Fibroblast of lung (primary cell): ENCODE data around the gene MICU1. TPM values are rescaled to one million over a fixed set of nuclear protein-coding genes. Genes with fewer than 3 reads are reported as not detected.

Source experiments
- DNase-seq, 2 donors: peaks; one replicate each; pipeline versions ENCODE4 v3.0.0 to v3.0.0-alpha.2; 2010; ENCODE audit warnings: low read depth in 2 of 2
- H2AFZ ChIP-seq: 2 replicates; pipeline ENCODE4 v1.5.1; 2012; ENCODE audit warnings: low read length, control low read depth, inconsistent platforms
- H3K27ac ChIP-seq: 2 replicates; pipeline ENCODE4 v1.5.1; 2011; ENCODE audit warnings: low read length, control low read depth; ENCODE audit not compliant: insufficient read depth
- H3K27me3 ChIP-seq: 2 replicates; pipeline ENCODE4 v1.5.1; 2011; ENCODE audit warnings: mild to moderate bottlenecking, low read length; ENCODE audit not compliant: control insufficient read depth, insufficient read depth
- H3K36me3 ChIP-seq: 2 replicates; pipeline ENCODE4 v1.5.1; 2011; ENCODE audit warnings: low read length; ENCODE audit not compliant: control insufficient read depth, insufficient read depth
- H3K4me1 ChIP-seq: 2 replicates; pipeline ENCODE4 v1.5.1; 2011; ENCODE audit warnings: low read length; ENCODE audit not compliant: control insufficient read depth, insufficient read depth; ENCODE audit errors: extremely low read depth
- H3K4me2 ChIP-seq: 2 replicates; pipeline ENCODE4 v1.5.1; 2011; ENCODE audit warnings: low read length, control low read depth; ENCODE audit not compliant: insufficient read depth; ENCODE audit errors: extremely low read depth
- H3K4me3 ChIP-seq, 4 experiments: fragments of 200-600 bp in 1 of 4; sonication (generic) in 1 of 4; replicated peaks in 1 of 4; 2 replicates each; pipeline ENCODE4 v1.5.1; 2011 to 2016; ENCODE audit warnings: low read length in 4 of 4, low read depth in 3 of 4, mild to moderate bottlenecking in 3 of 4, control low read depth in 2 of 4, inconsistent platforms in 1 of 4, mixed read lengths in 1 of 4; ENCODE audit not compliant: insufficient read depth in 1 of 4; ENCODE audit errors: control extremely low read depth in 1 of 4
- H3K79me2 ChIP-seq: 2 replicates; pipeline ENCODE4 v1.5.1; 2012; ENCODE audit warnings: mild to moderate bottlenecking, low read length, inconsistent platforms; ENCODE audit not compliant: control insufficient read depth, insufficient read depth
- H3K9ac ChIP-seq: 2 replicates; pipeline ENCODE4 v1.5.1; 2011; ENCODE audit warnings: mild to moderate bottlenecking, low read length, control low read depth; ENCODE audit not compliant: insufficient read depth
- H3K9me3 ChIP-seq: 2 replicates; pipeline ENCODE4 v1.5.1; 2012; ENCODE audit warnings: low read depth, low read length; ENCODE audit not compliant: control insufficient read depth, insufficient read depth
- H4K20me1 ChIP-seq: 2 replicates; pipeline ENCODE4 v1.5.1; 2011; ENCODE audit warnings: low read length; ENCODE audit not compliant: control insufficient read depth, insufficient read depth; ENCODE audit errors: extremely low read depth
- EZH2 ChIP-seq: IDR thresholded peaks from 2 replicates; pipeline ENCODE4 v1.5.1; 2012; ENCODE audit warnings: low read length, control low read depth, mild to moderate bottlenecking; ENCODE audit errors: missing control alignments
- polyA plus RNA-seq, 2 donors: library from polyadenylated mRNA; depleted of rRNA in 1 of 2; stranded (reverse) in 1 of 2; unstranded in 1 of 2; fragments of >200 nt; gene quantifications; 2 replicates each; pipeline ENCODE4 v1.2.1, GENCODE V29; 2011 to 2012; ENCODE audit warnings: missing spikeins in 1 of 2
- total RNA-seq: library from RNA; depleted of rRNA; stranded (reverse); fragments of >200 nt; gene quantifications from 2 replicates; pipeline ENCODE4 v1.2.1, GENCODE V29; 2014
- TF ChIP-seq, protein P1 (sequence below), 2 donors: IDR thresholded peaks in 1 of 2; conservative IDR thresholded peaks in 1 of 2; 1 replicate in 1 of 2; 2 replicates in 1 of 2; pipeline ENCODE4 v1.5.1; 2011 to 2012; ENCODE audit warnings: low read length in 2 of 2, control low read depth in 1 of 2, inconsistent platforms in 1 of 2, low read depth in 1 of 2, mild to moderate bottlenecking in 1 of 2

MICU1 gene
- total and polyA plus RNA-seq, 2 donors (not counting 1 experiment from before 2014, with no cell fraction given), result 83.2 to 83.3 TPM

DNA sequence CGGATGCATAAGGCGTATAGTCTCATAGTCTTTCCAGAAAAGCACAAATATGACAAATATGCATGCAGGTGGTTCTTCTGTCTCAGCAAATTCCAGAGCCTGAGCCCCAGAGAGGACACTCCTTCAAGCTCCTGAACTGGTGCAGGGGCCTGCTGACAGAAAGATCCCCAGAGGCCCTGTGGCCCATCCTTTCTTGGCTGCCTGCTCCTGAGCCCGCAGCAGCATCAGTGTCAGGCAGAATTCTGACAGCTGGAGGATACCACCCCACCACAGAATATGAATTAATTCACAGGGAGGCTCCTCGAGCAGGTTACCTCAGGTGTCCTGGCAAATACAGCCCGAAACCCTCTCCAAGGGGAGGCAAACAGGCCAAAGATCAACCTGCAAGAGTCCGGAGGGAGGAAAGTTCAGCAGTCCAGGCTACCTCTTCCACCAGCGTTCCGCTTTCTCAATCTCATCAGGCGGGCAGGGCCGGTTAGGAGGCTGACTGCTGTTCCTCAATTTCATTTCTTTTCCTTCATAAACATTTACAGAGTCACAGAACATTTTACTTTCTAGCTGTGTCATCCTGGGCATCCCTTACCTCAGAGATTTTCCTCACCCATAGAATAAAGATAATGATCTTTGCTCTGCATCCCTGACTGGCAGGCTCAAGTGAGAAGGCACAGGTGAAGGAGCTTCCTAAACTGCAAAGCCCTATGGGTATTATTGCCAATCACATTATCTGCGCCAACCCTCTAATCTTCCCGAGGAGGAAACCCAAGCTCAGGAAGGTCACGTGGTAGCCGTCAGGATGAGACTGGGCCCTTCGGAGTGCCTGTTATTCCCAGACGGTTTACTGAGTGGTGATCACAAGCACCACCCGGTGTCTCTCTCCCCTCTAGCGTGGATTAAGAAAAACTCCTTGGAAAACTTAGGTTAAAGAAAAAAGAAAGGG, 272.6 kb downstream of the MICU1 start:
- Histone ChIP-seq H3K27me3 (no peaks in the 10 kb centered on the region), H2AFZ (no peak overlapping the region), H3K36me3 (peaks cover 4% of the 10 kb centered on the region), H3K4me2 (peak overlapping the region; percentile 72), H3K27ac (peak overlapping the region; percentile 97), H3K79me2 (peaks cover 36% of the 10 kb centered on the region), H4K20me1 (no peaks in the 10 kb centered on the region), H3K4me3 (peak overlapping the region; percentile 82 to 97 (median 87)), H3K4me1 (peaks cover 8% of the 10 kb centered on the region), H3K9ac (peak overlapping the region; percentile 99), H3K9me3 (no peaks in the 10 kb centered on the region)
- DNase-seq, result peak; percentile 31 to 50
- TF ChIP-seq EZH2, result no peak
- TF ChIP-seq, protein P1, sequence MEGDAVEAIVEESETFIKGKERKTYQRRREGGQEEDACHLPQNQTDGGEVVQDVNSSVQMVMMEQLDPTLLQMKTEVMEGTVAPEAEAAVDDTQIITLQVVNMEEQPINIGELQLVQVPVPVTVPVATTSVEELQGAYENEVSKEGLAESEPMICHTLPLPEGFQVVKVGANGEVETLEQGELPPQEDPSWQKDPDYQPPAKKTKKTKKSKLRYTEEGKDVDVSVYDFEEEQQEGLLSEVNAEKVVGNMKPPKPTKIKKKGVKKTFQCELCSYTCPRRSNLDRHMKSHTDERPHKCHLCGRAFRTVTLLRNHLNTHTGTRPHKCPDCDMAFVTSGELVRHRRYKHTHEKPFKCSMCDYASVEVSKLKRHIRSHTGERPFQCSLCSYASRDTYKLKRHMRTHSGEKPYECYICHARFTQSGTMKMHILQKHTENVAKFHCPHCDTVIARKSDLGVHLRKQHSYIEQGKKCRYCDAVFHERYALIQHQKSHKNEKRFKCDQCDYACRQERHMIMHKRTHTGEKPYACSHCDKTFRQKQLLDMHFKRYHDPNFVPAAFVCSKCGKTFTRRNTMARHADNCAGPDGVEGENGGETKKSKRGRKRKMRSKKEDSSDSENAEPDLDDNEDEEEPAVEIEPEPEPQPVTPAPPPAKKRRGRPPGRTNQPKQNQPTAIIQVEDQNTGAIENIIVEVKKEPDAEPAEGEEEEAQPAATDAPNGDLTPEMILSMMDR (conservative IDR thresholded peaks at IDR 0.05 in 1 of 2, IDR thresholded peaks at IDR 0.05 in 1 of 2; ENCODE audit: low read depth in 1 of 2, low read length in 2 of 2), result no peak

DNA sequence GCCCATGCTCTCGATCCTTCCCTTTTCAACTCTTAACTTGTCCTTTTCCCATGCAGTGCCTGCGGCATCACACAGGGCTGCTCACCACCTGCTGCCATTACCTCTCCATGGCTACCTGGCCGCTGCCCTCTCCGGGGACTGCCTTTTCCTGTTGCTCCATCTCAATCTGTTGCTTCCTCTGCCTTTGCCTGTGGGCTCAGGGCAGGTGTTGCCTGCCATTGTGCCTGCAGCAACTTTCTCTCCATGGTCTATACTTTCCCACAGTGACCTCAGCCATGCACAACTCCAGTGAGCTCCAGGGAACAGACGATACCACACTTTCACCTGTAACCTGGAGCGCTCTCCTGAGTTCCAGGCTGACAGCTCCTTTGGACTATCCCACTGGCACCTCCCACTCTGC, 274.4 kb downstream of the MICU1 start:
- H3K9me3 ChIP-seq, result no peaks in the 10 kb centered on the region
- H3K27me3 ChIP-seq, result no peaks in the 10 kb centered on the region
- no peaks in the 10 kb centered on the region for H4K20me1 ChIP-seq
- no peak overlapping the region for H3K9ac ChIP-seq
- peaks cover 4% of the 10 kb centered on the region for H3K36me3 ChIP-seq
- TF ChIP-seq EZH2, result no peak
- TF ChIP-seq, protein P1 (conservative IDR thresholded peaks at IDR 0.05 in 1 of 2, IDR thresholded peaks at IDR 0.05 in 1 of 2; ENCODE audit: low read depth in 1 of 2, low read length in 2 of 2), result no peak
- H3K4me3 ChIP-seq, result no peak overlapping the region
- no peak overlapping the region for H3K27ac ChIP-seq
- H3K79me2 ChIP-seq, result peaks cover 36% of the 10 kb centered on the region
- H3K4me1 ChIP-seq, result peaks cover 8% of the 10 kb centered on the region
- H3K4me2 ChIP-seq, result no peak overlapping the region
- no peak for DNase-seq
- H2AFZ ChIP-seq, result no peak overlapping the region

DNA sequence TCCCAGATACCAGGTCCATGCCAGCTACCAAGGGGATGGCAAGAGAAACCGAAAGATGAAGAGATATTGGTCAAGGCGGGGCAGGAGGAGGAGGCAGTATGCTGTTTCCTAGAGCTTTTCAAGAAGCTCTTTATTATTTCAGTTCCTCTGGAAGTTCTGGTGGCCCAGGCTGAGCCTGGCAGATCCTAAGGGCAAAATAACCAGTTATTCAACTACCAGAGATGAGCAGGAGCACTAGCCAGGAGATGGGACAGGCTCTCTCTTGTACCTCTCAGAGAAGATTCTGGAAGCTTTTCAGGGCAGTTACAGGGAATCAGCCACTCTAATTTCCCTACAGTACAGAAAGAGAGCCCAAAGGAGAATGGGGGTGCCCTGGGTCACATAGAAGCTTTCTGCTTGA, 276.4 kb downstream of the MICU1 start:
- TF ChIP-seq, protein P1 (conservative IDR thresholded peaks at IDR 0.05 in 1 of 2, IDR thresholded peaks at IDR 0.05 in 1 of 2; ENCODE audit: low read depth in 1 of 2, low read length in 2 of 2), result no peak
- TF ChIP-seq EZH2, result no peak
- Histone ChIP-seq H2AFZ (no peak overlapping the region), H4K20me1 (no peaks in the 10 kb centered on the region)

More for the DNA sequence above, 276.4 kb downstream of the MICU1 start:
- Histone ChIP-seq H3K4me3 (no peak overlapping the region), H3K79me2 (peaks cover 36% of the 10 kb centered on the region), H3K27ac (no peak overlapping the region), H3K27me3 (no peaks in the 10 kb centered on the region), H3K9me3 (no peaks in the 10 kb centered on the region), H3K36me3 (peaks cover 4% of the 10 kb centered on the region), H3K4me2 (no peak overlapping the region), H3K9ac (no peak overlapping the region), H3K4me1 (peaks cover 8% of the 10 kb centered on the region)
- no peak for DNase-seq
